RWPE2 (cell line): ENCODE data around the gene AFG1L.
"Not testable (repeated sequence)": the region's sequence is repeated elsewhere in the genome, so short reads cannot be mapped to it uniquely, and the experiment has no call there.

Experiments used
- ATAC-seq: fragments of 200-7000 bp; cut with Tn5 transposase; 3 replicates; pipeline ENCODE4 v1.9.1; 2021; ENCODE audit warnings: low read depth
- DNase-seq: peaks from one replicate; pipeline ENCODE4 v3.0.0-alpha.2; 2020; ENCODE audit warnings: low spot score
- H3K27ac ChIP-seq: fragments of 450-650 bp; 2 replicates; pipeline ENCODE4 v1.5.1; 2017; ENCODE audit warnings: mild to moderate bottlenecking; ENCODE audit not compliant: poor library complexity, severe bottlenecking
- H3K27me3 ChIP-seq: fragments of 250-450 bp; sonication (Bioruptor Pico); 2 replicates; pipeline ENCODE4 v1.5.1; 2021; ENCODE audit warnings: mild to moderate bottlenecking, moderate library complexity; ENCODE audit not compliant: insufficient read depth, poor library complexity, severe bottlenecking
- H3K36me3 ChIP-seq: fragments of 250-450 bp; sonication (Bioruptor Pico); 2 replicates; pipeline ENCODE4 v1.5.1; 2020; ENCODE audit warnings: low read depth, mild to moderate bottlenecking, moderate library complexity
- H3K4me1 ChIP-seq: fragments of 250-450 bp; sonication (Bioruptor Pico); 2 replicates; pipeline ENCODE4 v1.5.1; 2021; ENCODE audit warnings: mild to moderate bottlenecking, moderate library complexity; ENCODE audit not compliant: insufficient read depth, poor library complexity, severe bottlenecking
- H3K4me3 ChIP-seq: fragments of 250-450 bp; sonication (Bioruptor Pico); 2 replicates; pipeline ENCODE4 v1.5.1; 2021; ENCODE audit warnings: mild to moderate bottlenecking, moderate library complexity; ENCODE audit not compliant: severe bottlenecking
- H3K9me3 ChIP-seq: fragments of 250-450 bp; sonication (Bioruptor Pico); 2 replicates; pipeline ENCODE4 v1.5.1; 2021; ENCODE audit warnings: mild to moderate bottlenecking, moderate library complexity; ENCODE audit not compliant: severe bottlenecking
- CTCF ChIP-seq: fragments of 450-650 bp; IDR thresholded peaks from one replicate; pipeline ENCODE4 v1.5.1; 2017; ENCODE audit warnings: mild to moderate bottlenecking, moderate library complexity; ENCODE audit not compliant: poor library complexity, severe bottlenecking

AFG1L gene

GRCh38 chr6:108446629-108447150 is 151.8 kb downstream of the AFG1L start:
- DNase-seq (no peak), ATAC-seq (no peak)
- Histone ChIP-seq H3K27me3 (no peaks in the 10 kb centered on the region), H3K4me1 (no peaks in the 10 kb centered on the region), H3K27ac (no peak overlapping the region), H3K9me3 (no peaks in the 10 kb centered on the region), H3K36me3 (no peaks in the 10 kb centered on the region), H3K4me3 (no peak overlapping the region)
- no peak for TF ChIP-seq CTCF

GRCh38 chr6:108448481-108448880 is 153.6 kb downstream of the AFG1L start:
- H3K4me1 ChIP-seq: no peaks in the 10 kb centered on the region

GRCh38 chr6:108449717-108450116 is 154.9 kb downstream of the AFG1L start:
- H3K27me3 ChIP-seq, ATAC-seq, H3K4me1 ChIP-seq, DNase-seq, H3K4me3 ChIP-seq, H3K9me3 ChIP-seq, H3K36me3 ChIP-seq, H3K27ac ChIP-seq: not testable (repeated sequence)

More at GRCh38 chr6:108448481-108448880, 153.6 kb downstream of the AFG1L start:
- Histone ChIP-seq H3K27me3 (no peaks in the 10 kb centered on the region), H3K36me3 (no peaks in the 10 kb centered on the region), H3K4me3 (no peak overlapping the region), H3K27ac (no peak overlapping the region), H3K9me3 (no peaks in the 10 kb centered on the region)
- DNase-seq (no peak), ATAC-seq (no peak)
- TF ChIP-seq CTCF: no peak

GRCh38 chr6:108451816-108452215 is 157.0 kb downstream of the AFG1L start:
- ATAC-seq: no peak
- Histone ChIP-seq H3K36me3 (no peaks in the 10 kb centered on the region), H3K27me3 (no peaks in the 10 kb centered on the region), H3K4me3 (no peak overlapping the region), H3K27ac (no peak overlapping the region), H3K9me3 (no peaks in the 10 kb centered on the region), H3K4me1 (no peaks in the 10 kb centered on the region)
- no peak for TF ChIP-seq CTCF
- DNase-seq: no peak

- no peak for TF ChIP-seq CTCF
- DNase-seq (no peak), ATAC-seq (no peak)
- no peak overlapping the region for H3K4me3 ChIP-seq
- H3K4me1 ChIP-seq: no peaks in the 10 kb centered on the region
- H3K27me3 ChIP-seq: no peaks in the 10 kb centered on the region
- no peak overlapping the region for H3K27ac ChIP-seq
- no peaks in the 10 kb centered on the region for H3K36me3 ChIP-seq
- no peaks in the 10 kb centered on the region for H3K9me3 ChIP-seq
These were observed 157.9 kb downstream of the AFG1L start for GRCh38 chr6:108452711-108453195.
